ENCODE data around the gene KIF21B. TPM values are rescaled to one million over a fixed set of nuclear protein-coding genes. Genes with fewer than 3 reads are reported as not detected.
A peak's percentile ranks its signal among the peaks of the same experiment; 100 is the strongest.

Gene KIF21B
- total and polyA plus RNA-seq, 3 experiments from 2014 or later, result 9.9 to 37.6 (median 37.5) TPM

DNA sequence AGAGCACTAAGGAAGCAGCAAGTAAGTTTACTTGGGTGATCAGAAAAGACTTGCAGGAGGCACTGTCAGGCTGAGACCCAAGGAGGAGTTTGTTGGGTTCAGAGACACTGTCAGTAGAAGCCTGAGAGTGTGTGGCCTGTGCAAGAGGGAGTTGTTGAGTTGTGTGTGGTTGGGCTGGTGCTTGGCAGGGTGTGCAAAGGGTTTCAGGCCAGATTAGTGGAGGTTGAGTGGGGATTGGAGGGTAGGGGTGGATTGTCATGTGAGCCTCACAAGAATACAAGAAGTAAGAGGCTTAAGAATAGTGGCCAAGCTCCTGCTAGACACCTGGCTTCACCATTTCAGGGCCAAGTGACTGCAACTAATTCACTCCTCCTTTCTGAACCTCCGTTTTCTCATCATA lies 8.9 kb upstream of the KIF21B start:
- peak overlapping the region in 2 of 8 donors; percentile 20 to 91 for H3K27ac Mint-ChIP-seq
- H3K27me3 Mint-ChIP-seq, result no peaks in the 10 kb centered on the region
- no peak overlapping the region for H3K27ac ChIP-seq (ENCODE audit: low read depth, low read length)
- no peaks in the 10 kb centered on the region for H3K27me3 ChIP-seq (ENCODE audit: insufficient read depth, low read length, poor library complexity, severe bottlenecking)
- no peak for DNase-seq
- no peaks in the 10 kb centered on the region for H3K36me3 ChIP-seq (ENCODE audit: insufficient read depth, low read length)
- H3K9me3 ChIP-seq (ENCODE audit: low read length), result no peaks in the 10 kb centered on the region
- no peaks in the 10 kb centered on the region for H3K4me1 Mint-ChIP-seq
- H3K36me3 Mint-ChIP-seq, result no peaks in the 10 kb centered on the region
- ChIA-PET POLR2A (no interaction called here), CTCF (interaction anchor here (1.0 kb wide), 1 partner anchor 12 kb away, joined by 3 read pairs; no protein-coding TSS in a partner anchor)
- no peaks in the 10 kb centered on the region for H3K9me3 Mint-ChIP-seq
- H3K4me1 ChIP-seq (ENCODE audit: insufficient read depth, low read length), result no peaks in the 10 kb centered on the region
- no peak overlapping the region for H3K4me3 ChIP-seq (ENCODE audit: low read length)
- no peak overlapping the region for H3K4me3 Mint-ChIP-seq

DNA sequence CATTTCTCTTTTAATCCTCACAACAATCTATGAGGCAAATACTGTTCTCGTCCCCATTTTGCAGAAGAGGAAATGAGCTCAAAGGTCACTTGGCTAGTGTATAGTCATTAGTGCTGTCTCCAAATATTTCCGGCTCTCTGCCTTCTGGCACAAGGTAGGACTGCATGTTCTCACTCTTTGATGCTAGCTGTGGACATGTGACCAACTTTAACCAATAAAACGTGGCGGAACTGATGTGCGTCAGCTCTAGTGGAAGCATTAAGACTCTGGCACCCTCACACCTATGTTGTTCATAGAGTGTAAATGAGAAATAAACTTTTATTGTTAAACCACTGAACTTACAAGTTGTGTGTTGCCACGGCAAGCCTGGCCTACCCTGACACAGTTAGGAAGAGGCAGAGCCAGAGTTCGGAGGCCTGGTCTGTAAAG lies 5.0 kb upstream of the KIF21B start:
- ChIA-PET CTCF (interaction anchor here (0.6 kb wide), 1 partner anchor 47 kb away, joined by 3 read pairs; no protein-coding TSS in a partner anchor), POLR2A (no interaction called here)
- Histone ChIP-seq H3K27ac (ENCODE audit: low read depth, low read length) (no peak overlapping the region), H3K4me3 (ENCODE audit: low read length) (no peak overlapping the region), H3K36me3 (ENCODE audit: insufficient read depth, low read length) (no peaks in the 10 kb centered on the region), H3K9me3 (ENCODE audit: low read length) (no peaks in the 10 kb centered on the region), H3K4me1 (ENCODE audit: insufficient read depth, low read length) (peaks cover 23% of the 10 kb centered on the region), H3K27me3 (ENCODE audit: insufficient read depth, low read length, poor library complexity, severe bottlenecking) (no peaks in the 10 kb centered on the region)
- H3K9me3 Mint-ChIP-seq, result no peaks in the 10 kb centered on the region
- H3K36me3 Mint-ChIP-seq, result no peaks in the 10 kb centered on the region
- H3K27ac Mint-ChIP-seq, result no peak overlapping the region
- H3K27me3 Mint-ChIP-seq, result peaks cover 0 to 2% of the 10 kb centered on the region in 2 donors
- no peak overlapping the region for H3K4me3 Mint-ChIP-seq
- no peak for DNase-seq
- peaks cover 15 to 34% (median 16%) of the 10 kb centered on the region in 3 donors for H3K4me1 Mint-ChIP-seq

DNA sequence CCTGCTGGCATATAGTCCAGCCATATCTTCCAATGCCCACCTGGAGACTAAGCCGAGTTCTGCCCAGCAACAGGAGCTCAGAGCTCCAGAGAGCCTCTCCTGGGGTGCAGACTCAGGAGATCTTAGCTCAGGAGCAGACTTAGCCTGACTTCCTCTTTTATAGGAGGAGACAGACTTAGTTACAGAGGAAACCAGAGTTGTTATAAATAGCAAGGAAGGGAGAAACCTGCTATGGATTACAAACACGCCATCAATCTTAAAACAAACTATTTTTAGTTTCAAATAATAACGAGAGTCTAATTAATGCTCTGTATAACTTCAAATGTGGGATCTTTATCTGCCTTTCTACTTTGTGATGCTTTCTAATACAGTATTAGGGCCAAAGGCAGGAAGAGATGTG lies 3.3 kb upstream of the KIF21B start:
- DNase-seq, result no peak
- H3K4me3 ChIP-seq (ENCODE audit: low read length), result no peak overlapping the region
- H3K9me3 ChIP-seq (ENCODE audit: low read length), result no peaks in the 10 kb centered on the region
- H3K27me3 Mint-ChIP-seq, result peaks cover 0 to 2% of the 10 kb centered on the region in 2 donors
- peak overlapping the region in 4 of 8 donors; percentile 8 to 73 (median 62) for H3K27ac Mint-ChIP-seq
- peaks cover 26% of the 10 kb centered on the region for H3K4me1 ChIP-seq (ENCODE audit: insufficient read depth, low read length)
- H3K36me3 Mint-ChIP-seq, result peaks cover 0 to 9% (median 0%) of the 10 kb centered on the region in 3 donors
- peak overlapping the region in 1 of 7 donors; percentile 7 for H3K4me3 Mint-ChIP-seq
- H3K9me3 Mint-ChIP-seq, result no peaks in the 10 kb centered on the region
- peaks cover 26 to 45% (median 27%) of the 10 kb centered on the region in 3 donors for H3K4me1 Mint-ChIP-seq
- no peak overlapping the region for H3K27ac ChIP-seq (ENCODE audit: low read depth, low read length)
- no peaks in the 10 kb centered on the region for H3K27me3 ChIP-seq (ENCODE audit: insufficient read depth, low read length, poor library complexity, severe bottlenecking)
- ChIA-PET CTCF (interaction anchor here (0.7 to 2.4 kb wide), 8 partner anchors 8 to 279 kb away, joined by 3 to 19 read pairs (median 4); no protein-coding TSS in a partner anchor), POLR2A (interaction anchor here (0.5 kb wide), 1 partner anchor 88 kb away, joined by 7 read pairs; no protein-coding TSS in a partner anchor)
- no peaks in the 10 kb centered on the region for H3K36me3 ChIP-seq (ENCODE audit: insufficient read depth, low read length)

DNA sequence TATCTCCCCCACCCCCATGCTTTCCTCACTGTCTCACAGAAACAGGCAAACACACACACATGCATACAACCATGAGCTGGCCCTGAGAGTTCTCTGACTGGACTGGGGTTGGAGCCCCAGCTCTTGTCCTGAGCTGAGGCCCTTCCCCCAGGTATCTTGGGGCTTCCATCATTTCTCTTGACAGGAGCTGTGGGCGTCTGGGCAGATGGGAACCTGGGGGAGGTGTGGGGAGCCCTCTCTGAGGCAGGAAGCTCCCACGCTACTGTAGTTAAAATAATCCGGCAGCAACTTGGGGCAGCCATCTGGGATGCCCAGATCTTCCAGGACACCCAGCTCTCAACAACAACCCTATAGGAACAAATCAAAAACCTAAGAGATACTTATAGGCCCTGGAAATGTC lies 2.7 kb upstream of the KIF21B start:
- ChIA-PET POLR2A (interaction anchor here (0.5 to 0.7 kb wide), 3 partner anchors 10 to 87 kb away, joined by 4 to 14 read pairs (median 7); no protein-coding TSS in a partner anchor), CTCF (interaction anchor here (1.1 to 2.4 kb wide), 9 partner anchors 9 to 404 kb away, joined by 3 to 19 read pairs (median 5); no protein-coding TSS in a partner anchor)
- Histone ChIP-seq H3K4me1 (ENCODE audit: insufficient read depth, low read length) (peaks cover 32% of the 10 kb centered on the region), H3K27me3 (ENCODE audit: insufficient read depth, low read length, poor library complexity, severe bottlenecking) (no peaks in the 10 kb centered on the region), H3K9me3 (ENCODE audit: low read length) (no peaks in the 10 kb centered on the region), H3K36me3 (ENCODE audit: insufficient read depth, low read length) (no peaks in the 10 kb centered on the region), H3K4me3 (ENCODE audit: low read length) (no peak overlapping the region), H3K27ac (ENCODE audit: low read depth, low read length) (no peak overlapping the region)
- Mint-ChIP-seq H3K27ac (peak overlapping the region in 4 of 8 donors; percentile 8 to 73 (median 62)), H3K27me3 (peaks cover 0 to 2% of the 10 kb centered on the region in 2 donors), H3K36me3 (peaks cover 0 to 9% (median 0%) of the 10 kb centered on the region in 3 donors), H3K4me1 (peaks cover 32 to 51% (median 33%) of the 10 kb centered on the region in 3 donors), H3K9me3 (no peaks in the 10 kb centered on the region), H3K4me3 (peak overlapping the region in 3 of 7 donors; percentile 13 to 47 (median 14))
- no peak for DNase-seq

DNA sequence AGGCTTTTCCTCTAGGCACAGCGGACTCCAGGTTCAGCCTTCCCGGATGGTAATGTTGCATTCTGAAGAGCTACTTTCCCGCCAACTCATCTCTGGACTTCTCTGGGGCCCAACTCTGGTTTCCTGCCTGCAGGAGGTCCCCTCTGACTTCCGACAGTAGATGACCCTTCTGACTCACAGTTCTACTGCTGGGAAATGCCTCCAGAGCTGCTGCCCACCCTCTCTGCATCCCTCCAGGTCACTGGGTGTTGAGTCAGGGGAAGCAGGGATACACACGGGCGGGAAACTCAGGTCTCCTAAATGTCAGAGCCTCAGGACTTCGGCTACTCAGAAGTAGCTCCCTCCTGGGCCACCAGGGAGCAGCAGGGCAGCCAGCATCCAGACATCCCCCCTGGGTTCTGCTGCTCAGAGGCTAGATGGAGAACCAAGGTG lies 2.1 kb upstream of the KIF21B start:
- no peak overlapping the region for H3K4me3 ChIP-seq (ENCODE audit: low read length)
- no peaks in the 10 kb centered on the region for H3K9me3 ChIP-seq (ENCODE audit: low read length)
- peaks cover 37 to 57% (median 39%) of the 10 kb centered on the region in 3 donors for H3K4me1 Mint-ChIP-seq
- no peaks in the 10 kb centered on the region for H3K9me3 Mint-ChIP-seq
- ChIA-PET POLR2A (interaction anchor here (0.7 kb wide), 2 partner anchors 10 to 43 kb away, joined by 4 to 14 read pairs; no protein-coding TSS in a partner anchor), CTCF (interaction anchor here (1.1 to 2.4 kb wide), 11 partner anchors 9 to 404 kb away, joined by 3 to 19 read pairs (median 4); no protein-coding TSS in a partner anchor)
- no peaks in the 10 kb centered on the region for H3K27me3 ChIP-seq (ENCODE audit: insufficient read depth, low read length, poor library complexity, severe bottlenecking)
- no peak for DNase-seq
- H3K4me3 Mint-ChIP-seq, result peak overlapping the region in 1 of 7 donors; percentile 47
- peaks cover 0 to 9% (median 0%) of the 10 kb centered on the region in 3 donors for H3K36me3 Mint-ChIP-seq
- peaks cover 39% of the 10 kb centered on the region for H3K4me1 ChIP-seq (ENCODE audit: insufficient read depth, low read length)
- no peaks in the 10 kb centered on the region for H3K36me3 ChIP-seq (ENCODE audit: insufficient read depth, low read length)
- H3K27ac ChIP-seq (ENCODE audit: low read depth, low read length), result no peak overlapping the region
- H3K27me3 Mint-ChIP-seq, result peaks cover 0 to 2% of the 10 kb centered on the region in 2 donors
- H3K27ac Mint-ChIP-seq, result peak overlapping the region in 1 of 8 donors; percentile 42

DNA sequence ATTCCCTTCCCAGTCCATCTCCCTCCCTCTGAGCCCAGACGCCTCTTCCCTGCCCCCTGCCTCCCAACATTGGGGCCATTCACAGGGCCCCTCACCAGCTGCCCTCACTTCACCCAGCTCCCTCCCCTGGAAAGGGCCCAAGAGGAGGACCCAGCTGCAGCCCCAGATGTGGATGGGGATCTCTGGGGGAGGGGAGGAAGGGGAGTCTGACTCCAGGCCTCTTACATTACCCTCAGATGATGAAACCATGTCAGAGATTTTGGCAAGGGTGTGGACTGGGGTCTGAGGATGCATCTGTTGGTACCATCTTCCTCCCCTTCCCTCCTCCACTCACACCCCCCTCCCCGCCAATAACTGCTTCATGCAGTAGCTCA lies 1.1 kb upstream of the KIF21B start:
- Mint-ChIP-seq H3K36me3 (peaks cover 0 to 9% (median 0%) of the 10 kb centered on the region in 3 donors), H3K27ac (peak overlapping the region in 2 of 8 donors; percentile 6 to 29), H3K27me3 (peaks cover 0 to 2% of the 10 kb centered on the region in 2 donors), H3K4me1 (peaks cover 46 to 67% (median 49%) of the 10 kb centered on the region in 3 donors), H3K4me3 (peak overlapping the region in 4 of 7 donors; percentile 41 to 65 (median 58)), H3K9me3 (no peaks in the 10 kb centered on the region)
- ChIA-PET CTCF (interaction anchor here (0.9 to 6.3 kb wide), 8 partner anchors 11 to 52 kb away, joined by 3 to 37 read pairs (median 4); no protein-coding TSS in a partner anchor), POLR2A (interaction anchor here (1.8 kb wide), 1 partner anchor 129 kb away, joined by 4 read pairs; the partner anchor contains the start of gene TMEM9)
- no peak overlapping the region for H3K4me3 ChIP-seq (ENCODE audit: low read length)
- peaks cover 48% of the 10 kb centered on the region for H3K4me1 ChIP-seq (ENCODE audit: insufficient read depth, low read length)
- H3K27ac ChIP-seq (ENCODE audit: low read depth, low read length), result no peak overlapping the region
- H3K27me3 ChIP-seq (ENCODE audit: insufficient read depth, low read length, poor library complexity, severe bottlenecking), result no peaks in the 10 kb centered on the region
- H3K36me3 ChIP-seq (ENCODE audit: insufficient read depth, low read length), result no peaks in the 10 kb centered on the region
- DNase-seq, result no peak
- H3K9me3 ChIP-seq (ENCODE audit: low read length), result no peaks in the 10 kb centered on the region

DNA sequence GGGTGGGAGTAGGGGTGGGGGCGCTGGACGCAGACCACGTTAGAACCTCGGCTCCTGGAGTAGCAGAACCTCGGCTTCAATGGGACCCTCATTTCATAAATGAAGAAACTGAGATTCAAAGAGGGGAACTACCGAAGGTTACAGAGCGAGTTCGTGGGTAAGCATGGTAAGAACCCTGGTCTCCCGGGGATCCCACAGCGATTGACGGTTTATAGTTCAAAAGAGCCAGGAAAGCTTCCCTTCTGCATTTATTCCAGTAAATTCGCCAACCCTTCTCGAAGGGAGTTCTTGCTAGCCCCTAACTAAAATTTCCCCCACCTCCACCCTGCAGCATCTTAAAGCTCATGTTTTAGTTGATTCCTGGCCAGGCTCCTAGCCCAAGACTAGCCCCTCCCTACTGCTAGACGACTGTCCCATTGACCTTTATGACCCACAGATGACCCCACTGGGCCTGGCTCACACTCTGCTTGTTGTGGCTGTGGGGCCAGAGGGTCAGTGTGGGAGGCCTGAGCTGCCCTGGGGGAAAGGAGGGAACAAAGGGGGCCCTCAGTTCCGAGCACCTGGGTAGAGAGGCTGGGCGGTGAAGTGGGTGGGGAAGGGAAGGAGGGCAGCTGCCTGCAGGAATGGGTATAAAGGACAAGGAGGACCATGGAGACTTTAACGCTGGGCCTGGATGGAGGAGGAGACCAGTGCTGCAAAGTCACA lies 558 bp upstream of the KIF21B start:
- ChIA-PET POLR2A (interaction anchor here (1.8 kb wide), 1 partner anchor 130 kb away, joined by 4 read pairs; the partner anchor contains the start of gene TMEM9), CTCF (interaction anchor here (0.5 to 7.0 kb wide), 6 partner anchors 12 to 598 kb away, joined by 3 to 63 read pairs (median 4); no protein-coding TSS in a partner anchor)
- Mint-ChIP-seq H3K4me1 (peaks cover 51 to 72% (median 54%) of the 10 kb centered on the region in 3 donors), H3K36me3 (peaks cover 0 to 11% (median 2%) of the 10 kb centered on the region in 3 donors), H3K27me3 (peaks cover 0 to 2% of the 10 kb centered on the region in 2 donors), H3K9me3 (no peaks in the 10 kb centered on the region), H3K4me3 (peak overlapping the region; percentile 34 to 79 (median 41)), H3K27ac (peak overlapping the region in 6 of 8 donors; percentile 26 to 95 (median 82))
- Histone ChIP-seq H3K9me3 (ENCODE audit: low read length) (no peaks in the 10 kb centered on the region), H3K27ac (ENCODE audit: low read depth, low read length) (no peak overlapping the region), H3K36me3 (ENCODE audit: insufficient read depth, low read length) (no peaks in the 10 kb centered on the region), H3K27me3 (ENCODE audit: insufficient read depth, low read length, poor library complexity, severe bottlenecking) (no peaks in the 10 kb centered on the region), H3K4me1 (ENCODE audit: insufficient read depth, low read length) (peaks cover 53% of the 10 kb centered on the region), H3K4me3 (ENCODE audit: low read length) (peak overlapping the region; percentile 18)
- no peak for DNase-seq
